Kidney capillary endothelial cell (primary cell): ENCODE measurements around the gene KLHL3.

Experiments used
- DNase-seq: peaks from one replicate; pipeline ENCODE4 v3.0.0-alpha.2; 2018; ENCODE audit warnings: low spot score

KLHL3 gene

DNA sequence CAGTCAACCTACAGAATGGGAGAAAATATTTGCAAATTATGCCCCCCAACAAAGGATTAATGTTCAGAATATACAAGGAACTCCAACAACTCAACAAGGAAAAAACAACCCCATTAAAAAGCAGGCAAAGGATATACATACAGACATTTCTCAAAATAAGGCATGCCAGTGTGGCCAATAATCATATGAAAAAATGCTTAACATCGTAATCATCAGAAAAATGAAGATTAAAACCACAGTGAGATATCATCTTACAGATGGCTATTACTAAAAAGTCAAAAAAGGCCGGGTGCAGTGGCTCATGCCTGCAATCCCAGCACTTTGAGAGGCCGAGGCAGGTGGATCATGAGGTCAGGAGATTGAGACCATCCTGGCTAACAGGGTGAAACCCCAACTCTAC, 103.2 kb downstream of the KLHL3 start:
- DNase-seq: no peak

DNA sequence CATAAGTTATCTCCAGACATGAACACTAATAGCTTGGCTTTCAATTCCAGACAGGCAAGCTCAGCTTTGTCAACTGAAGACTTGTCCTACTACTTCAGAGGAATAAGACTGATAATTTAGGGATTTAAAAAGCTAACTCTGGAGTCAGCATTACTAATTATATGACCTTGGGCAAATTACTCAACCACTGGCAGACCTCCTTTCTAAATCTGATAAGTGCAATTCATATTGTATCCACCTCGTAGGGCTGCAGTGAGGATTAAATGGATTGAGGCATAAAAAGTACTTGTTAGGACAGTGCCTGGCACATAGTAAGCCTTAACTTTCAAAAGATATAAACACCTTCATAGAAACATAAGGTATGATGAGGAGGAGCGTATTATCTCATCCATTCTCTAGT, 104.4 kb downstream of the KLHL3 start:
- DNase-seq: no peak

DNA sequence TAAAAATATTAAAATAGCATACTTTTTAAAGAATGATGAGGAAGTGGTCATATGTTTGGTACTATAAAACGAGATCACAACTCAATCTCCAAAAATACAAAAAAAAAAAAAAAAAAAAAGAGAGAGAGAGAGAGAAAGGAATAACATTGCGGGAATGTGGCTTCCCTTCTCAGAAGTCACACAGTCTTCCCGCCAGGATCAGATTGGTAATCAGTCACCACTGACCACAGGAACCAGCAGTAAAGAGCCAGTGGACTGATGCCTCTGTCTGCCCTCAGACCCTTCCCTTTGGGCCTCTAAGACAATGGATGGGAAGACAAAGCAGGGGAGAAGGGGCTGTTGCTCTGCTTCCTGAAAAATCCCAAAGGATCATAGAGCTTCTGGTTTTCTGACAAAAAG, 104.9 kb downstream of the KLHL3 start:
- DNase-seq: no peak

DNA sequence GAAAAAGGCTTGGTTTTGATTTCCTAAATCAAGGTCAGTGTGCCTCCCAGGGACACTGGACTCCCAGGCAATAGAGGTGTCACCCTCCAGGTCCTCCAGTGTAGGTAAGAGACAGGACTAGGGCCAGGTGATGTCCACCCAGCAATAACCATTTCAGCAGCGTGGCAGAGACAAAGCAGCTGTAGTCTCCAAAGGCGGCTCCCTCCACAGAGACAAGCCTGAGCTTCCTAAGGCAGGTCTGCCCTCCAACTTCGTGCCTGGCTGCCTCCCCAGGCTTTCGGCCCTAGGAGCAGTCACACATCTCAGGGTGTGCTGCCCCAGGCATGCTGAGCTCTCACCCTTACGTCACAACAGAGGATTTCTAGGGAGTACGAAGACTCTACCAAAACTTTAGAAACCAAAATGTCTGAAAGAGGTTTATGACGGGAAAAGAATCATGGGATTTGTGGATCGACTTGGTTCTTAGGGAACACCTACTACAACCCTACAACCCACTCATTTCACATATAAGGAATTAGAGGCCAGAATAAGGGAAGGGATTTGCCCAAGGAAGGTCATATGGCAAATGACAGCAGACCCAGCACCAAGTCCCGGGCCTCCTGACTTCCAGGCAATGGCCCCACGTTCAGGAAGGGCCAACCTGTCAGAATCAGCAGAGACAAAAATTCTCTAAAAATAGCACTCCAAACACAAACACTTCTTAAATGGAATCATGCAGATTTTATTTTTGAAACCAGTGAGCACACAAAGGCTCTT, 105.5 kb downstream of the KLHL3 start:
- DNase-seq: no peak

DNA sequence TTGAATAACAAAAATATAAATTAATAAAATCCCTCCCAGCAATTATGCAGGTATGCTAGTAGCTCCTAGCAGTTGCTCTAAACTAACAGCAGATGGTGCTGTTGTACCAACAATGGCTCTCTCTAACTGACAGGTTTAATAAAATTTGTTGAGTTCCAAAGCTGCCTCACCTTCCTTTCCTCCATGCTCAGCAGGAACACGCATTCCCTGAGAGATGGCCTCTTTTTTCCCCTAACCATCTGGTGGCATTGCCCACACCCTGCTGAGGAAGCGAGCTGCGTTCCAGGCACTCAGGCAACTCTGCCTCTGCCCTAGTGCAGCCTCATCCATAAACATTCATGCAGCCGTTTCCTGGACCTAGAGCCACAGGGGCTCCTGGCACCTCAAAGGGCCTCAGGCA, 106.2 kb downstream of the KLHL3 start:
- DNase-seq: peak; percentile 76

DNA sequence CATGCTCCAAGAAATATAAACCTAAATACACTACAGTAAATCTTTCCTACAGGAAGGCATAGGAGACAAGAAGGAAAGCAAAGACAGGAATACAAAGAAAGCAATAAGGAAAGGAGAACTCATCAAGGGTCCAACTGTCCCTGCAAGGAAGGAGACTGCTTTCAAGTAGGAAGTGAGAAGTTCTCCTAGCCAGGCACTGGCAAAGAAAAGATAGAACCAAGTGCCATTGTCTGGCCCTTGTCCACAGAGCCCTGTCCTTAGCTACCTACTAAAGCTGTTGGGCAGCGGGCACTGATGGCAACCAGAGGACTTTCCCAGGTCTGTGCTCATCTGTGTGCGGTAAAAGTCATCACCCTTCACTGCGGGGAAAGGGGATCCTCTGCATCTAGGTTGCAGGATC, 108.2 kb downstream of the KLHL3 start:
- DNase-seq: no peak

DNA sequence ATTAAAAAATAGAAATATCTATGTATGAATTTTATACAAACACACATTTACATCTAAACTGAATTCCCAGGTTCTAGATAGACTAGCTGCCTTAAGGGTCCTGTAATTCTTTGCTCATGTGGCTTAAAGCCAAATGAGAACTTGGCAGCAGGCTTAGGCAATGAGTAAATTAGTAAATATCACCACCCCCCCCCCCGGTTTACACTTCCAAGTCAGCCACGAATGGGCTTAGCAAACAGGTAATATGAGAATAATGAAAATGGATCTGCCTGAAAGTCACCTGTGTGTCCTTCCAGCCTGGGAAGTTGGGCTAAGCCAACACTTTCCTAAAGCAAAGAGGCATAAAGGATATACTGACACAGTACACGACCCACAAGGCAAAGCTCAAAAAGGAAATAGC, 108.6 kb downstream of the KLHL3 start:
- no peak for DNase-seq

DNA sequence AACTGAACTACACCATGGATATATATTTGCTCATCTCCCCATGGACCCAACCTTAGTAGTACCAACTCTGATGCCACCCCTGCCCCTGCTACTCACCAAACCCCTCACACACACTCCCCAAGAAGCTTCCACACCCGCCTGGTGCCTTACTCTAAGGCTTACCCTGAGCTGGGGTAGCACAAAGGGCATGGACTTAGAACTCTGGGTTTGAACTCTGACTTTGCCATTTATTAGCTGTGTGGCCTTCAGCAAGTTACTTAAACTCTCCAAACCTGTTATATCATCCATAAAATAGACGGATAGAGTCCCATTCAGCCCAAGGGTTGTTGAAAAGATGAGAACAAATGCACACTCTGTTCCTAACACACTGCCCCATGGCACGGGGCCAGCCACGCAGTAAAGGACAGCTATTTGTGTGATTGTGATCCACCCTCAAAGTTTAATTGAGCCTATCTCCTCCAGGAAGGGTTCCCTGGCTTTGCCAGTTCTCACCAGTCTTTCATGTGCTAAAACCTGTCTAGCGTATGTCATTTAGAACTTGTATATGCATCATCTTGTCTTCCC, 111.0 kb downstream of the KLHL3 start:
- DNase-seq: no peak

DNA sequence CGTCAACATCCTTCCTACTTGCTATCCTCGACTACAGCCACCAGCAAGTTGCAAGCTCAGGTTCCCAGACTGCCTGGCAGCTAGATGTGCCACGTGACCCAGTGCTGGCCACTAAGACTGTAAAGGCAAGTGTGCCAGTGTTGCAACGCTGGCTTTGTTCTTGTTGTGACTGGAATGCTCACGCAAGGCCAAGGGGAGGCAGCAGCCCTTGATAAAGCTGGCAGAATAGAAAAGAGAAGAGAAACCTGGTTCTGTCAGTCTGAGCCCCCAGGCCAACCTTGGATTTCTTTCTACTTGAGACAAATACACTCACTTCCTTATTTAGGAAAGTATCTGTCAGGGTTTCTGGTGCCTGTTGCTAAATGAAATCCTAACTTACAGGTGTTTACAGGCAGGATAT, 113.0 kb downstream of the KLHL3 start:
- DNase-seq: no peak

DNA sequence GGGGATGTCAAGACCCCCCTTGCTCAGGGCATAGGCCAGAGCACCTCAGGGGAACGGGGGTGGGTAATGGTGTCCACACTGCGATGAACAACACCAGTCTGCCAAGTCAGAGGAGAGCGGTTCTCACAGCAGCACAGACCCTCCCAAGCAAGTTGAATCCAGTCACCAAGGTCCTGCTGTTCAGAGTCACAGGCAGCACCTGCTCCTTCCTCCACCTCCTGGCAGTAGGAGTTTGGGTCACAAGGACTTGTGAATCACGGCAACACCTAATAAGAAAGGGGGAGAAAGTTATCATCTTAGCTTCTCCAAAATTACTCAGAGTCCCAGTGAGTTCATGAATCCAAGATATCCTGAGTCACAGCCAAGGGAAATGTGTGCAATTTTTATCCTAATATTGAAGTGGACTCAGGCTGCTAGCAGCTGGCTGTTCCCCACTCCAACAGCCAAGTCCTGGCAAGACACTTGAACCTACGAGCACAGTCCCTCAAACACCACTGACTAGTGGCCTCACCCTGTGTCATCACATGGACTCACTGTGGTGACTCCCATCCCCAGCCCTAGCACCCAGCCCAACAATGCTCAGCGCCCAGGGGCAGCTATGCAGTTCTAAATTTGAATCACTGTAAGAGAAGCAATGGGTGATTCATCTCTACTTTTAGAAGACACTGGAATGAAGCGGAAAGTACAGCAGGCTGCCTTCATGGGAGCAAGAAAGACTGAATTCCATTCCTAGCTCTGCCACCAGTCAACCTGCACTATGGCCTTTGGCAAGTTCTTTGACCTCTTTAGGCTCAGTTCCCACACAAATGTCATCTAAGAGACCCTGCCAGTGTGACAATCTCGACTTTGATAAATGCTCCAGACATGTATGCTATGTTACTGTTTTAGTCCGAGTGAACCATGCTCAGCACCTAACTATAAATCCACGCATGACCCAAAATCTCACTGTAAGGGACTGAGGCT, 113.7 kb downstream of the KLHL3 start:
- no peak for DNase-seq

DNA sequence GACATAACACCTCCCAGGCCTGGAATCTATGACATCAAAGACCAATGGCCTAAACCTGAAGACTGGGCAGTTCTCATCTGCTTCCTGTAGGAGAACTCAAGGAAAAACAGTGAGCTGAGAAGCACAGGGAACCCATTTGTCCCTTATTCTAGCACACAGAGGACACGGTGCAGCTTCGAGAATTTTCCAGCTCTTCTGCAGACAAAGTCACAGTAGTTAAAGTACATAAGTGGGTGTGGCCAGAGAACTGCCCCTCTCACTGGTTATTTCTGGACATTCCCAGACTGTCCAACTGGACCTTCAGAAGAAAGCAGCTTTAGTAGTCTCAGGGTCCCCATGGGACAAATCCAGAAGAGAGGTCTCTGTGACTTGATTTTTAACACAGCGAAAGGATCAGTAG, 114.6 kb downstream of the KLHL3 start:
- DNase-seq: no peak

DNA sequence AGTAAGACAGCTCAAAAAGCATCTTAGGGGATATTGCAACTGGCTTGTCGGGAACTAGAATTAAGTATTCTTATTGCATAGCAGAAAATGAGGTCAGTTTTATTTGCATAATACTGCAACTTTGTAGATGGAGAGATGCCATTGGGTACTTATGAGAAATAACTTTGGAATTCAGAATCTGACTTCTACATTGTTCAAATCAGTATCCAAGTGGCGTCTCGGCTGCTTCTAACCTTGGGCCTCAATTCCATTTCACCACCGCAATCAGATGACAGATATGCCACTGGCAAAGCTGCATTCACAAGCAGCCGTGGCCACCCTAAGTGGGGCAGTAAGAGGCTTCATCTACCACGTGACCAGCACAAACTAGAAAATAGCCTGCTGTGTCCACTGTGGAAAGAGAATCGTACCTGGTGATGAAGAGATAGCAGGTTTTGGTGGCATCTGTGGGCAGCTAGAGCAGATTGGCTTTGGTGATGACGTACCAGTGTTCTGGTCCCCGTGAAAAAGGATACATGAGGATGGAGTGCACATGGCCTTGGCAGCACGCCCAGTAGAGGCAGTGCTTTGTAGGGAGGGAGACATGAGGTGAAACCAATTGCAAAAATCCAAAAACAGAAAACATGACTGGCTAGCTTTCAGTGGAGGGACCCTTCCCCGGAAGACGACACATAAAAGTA, 116.6 kb downstream of the KLHL3 start:
- no peak for DNase-seq

DNA sequence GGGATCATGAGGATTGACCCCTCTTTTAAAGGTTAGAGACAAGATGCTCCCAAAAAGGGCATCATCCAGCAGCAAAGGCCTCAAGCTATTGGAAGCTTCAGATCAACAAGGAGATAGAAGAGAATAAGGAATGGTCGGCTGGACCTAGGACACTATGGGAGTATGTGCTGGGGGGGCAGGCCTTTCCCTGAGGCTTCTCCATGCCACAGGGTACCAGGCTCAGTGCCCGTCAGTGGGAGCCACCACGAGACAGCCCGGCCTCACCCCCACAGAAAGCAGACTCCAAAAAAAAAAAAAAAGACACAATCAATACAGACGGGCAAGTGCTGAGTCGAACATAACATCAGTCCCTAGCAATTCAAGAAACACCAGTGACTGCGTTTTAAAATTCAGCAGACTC, 117.4 kb downstream of the KLHL3 start:
- DNase-seq: no peak

DNA sequence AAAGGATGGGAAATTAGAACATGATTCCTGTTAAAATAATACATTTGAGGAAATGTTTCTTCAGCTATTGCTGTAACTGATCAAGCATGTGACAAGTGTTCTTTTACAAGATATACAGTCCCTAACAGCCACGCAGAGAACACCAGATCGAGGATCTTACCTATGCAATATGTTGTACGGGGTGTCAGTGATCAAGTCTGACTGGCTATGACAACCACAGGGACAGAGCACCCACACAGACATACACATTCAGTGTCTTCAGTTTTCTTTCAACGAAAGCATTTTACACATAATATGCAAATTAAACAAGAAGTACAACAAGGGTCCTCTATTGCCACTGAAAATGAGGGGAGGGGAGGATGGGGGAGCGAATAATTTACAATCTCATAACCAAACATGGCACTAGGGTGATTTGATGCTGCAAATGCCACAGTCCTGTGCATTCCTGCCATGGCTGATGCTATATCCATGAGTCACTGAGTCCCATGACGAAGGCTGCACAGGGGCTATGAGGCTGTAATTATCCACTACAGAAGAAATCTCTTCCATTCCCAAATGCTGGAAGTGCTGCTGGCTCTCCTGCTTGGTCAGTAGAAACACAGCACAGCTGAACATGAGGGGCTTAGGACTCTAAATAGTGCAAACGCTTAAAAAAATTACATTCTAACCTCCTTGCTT, 118.2 kb downstream of the KLHL3 start:
- no peak for DNase-seq

DNA sequence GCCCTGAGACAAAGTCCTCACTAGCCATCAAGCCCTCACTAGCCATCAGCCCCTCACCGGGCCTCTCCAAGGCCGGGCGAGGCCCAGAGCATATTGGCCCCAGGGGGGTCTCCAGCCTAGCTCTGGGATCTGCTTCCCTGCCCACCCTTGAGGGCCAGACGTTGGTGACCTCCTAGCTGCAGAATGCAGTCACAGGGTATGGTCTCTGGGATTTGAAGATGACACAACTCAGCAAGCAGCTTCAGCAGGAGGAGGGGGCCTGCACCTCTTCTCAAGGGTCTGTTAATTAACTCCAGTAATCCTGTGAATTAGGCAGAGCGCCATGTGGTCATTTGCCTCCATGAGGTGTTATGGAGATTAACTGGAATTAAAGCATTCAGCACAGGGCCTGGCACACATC, 119.8 kb downstream of the KLHL3 start:
- DNase-seq: no peak

DNA sequence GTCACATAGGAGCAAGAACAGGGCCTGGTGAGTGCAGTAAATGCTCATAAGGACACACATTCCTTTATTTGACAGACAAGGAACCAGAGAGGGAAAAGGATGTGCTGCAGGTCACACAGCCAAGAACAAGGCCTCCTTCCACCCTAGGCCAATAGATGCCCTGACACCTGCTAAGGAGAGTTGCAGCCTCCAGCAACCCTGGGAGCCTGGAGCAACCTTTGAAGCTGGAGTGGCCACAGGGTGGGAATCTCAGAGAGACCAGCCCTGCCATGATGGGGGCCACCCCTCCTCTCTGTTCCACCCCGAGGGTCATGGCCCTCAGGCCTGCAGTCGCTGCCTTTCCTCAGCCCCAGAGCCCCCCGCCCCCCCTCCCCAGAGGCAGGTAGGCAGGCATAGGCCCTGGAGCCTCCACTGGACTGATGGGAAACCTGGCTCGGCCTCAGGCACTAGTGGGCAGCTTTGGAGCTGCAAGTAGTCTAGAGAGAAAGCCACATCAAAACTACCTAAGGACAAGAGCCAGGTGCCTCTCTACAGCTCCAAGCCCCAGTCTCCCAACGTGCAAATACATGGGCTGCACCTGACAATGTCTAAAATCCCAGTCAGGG, 120.6 kb downstream of the KLHL3 start:
- no peak for DNase-seq

DNA sequence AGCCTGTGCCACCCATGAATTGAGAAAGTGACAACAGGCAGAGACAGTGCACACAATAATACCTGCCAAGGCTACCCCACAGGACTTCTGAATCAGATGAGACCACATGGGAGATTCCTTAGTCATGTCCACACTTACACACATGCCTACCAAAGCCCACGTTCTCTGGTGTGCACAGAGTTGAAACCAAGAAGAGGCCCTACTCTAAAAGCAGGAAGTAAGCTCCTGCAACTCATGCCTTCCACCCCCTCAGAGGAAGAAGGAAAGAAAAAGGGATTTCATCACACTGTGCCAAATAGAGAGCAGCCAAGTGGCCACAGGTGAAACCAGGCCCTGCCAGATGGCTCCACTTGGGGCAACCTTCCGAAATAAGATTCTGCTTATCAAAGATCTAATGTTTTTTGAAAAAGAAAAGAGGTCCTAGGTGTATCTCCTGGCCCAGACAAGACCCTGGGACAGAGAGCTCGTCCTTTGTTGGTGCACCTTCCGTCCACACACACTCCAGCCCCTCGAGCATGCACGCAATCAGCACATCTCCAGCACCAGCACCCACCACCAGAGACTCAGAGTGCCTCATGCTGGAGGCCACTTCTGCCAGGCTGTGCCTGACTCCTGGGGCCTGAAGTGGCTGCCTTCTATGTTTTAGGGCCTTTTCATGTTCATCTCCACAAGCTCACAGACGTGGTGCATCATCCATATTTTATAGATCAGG, 122.2 kb downstream of the KLHL3 start:
- DNase-seq: no peak

DNA sequence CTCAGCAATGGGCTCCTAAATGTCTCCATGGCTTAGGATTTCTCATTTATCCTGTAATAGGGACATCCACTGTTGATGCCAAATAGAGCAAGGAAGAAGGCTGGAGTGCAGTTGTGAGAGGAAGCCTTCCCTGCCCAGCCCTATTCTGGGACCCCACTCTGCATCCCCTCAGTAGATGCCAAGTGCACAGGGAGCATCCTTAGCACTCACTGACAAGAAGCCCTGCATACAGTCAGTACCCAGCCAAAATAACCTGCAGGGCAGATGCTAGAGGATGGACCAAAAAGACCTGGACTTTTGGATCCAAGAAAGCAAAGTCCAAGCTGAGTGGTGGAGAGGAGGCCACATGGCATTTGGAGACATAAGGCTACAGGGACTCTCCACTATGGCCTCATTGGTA, 123.3 kb downstream of the KLHL3 start:
- no peak for DNase-seq

DNA sequence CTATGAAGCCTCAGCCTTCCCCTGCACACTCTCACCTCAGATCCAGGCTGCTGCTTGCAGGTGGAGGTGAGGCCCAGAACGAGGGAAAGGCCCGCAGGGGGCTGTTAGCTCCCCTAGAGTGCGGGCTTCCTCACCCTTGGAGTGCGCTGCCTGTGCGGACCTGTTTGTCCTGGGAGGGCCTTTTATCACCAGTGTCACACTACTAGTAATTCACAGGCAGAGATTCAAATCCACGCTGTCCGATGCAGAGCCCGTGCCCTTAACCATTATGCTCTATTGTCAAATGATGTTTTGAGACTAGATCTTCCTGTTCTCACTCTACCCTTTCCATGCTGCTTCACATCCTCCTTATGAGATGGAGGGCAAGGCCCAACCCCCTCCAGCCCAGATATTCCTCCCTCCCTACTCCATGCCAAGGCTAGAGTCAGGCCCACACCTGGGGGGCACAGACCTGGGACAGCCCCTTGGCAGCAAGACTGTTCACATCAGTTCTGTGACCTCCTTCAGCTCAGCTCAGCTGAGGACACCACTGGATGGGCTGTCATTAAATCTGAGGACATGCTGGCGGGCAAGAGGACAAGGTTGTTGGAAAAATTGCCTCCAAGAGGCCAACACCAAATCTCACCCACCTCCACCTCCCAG, 124.0 kb downstream of the KLHL3 start:
- no peak for DNase-seq

DNA sequence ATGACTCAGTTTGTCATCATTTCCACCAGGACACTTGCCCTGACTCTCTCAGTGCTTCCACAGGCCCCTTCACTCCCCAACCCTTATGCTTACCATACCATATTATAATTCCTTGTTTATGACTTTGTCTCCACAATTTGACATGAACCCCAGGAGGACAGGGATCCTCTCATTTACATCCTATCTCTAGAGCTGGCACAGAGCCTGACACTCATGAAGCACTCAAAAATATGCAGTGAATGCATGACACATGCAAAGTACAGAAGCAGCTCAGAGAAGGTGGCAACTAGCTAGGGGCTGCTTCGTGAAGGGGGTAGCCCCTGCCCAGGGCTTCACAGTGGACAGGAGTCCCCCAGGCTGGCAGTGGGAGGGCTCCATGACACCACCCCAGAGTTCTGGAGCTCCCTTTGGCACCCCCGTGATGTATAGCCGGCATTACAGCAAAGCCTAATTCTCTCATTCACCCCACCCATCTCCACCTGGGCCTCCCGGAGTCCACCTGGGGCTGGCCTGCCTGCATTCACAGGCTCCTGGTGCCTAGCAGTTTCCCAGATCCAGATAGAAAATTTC, 124.8 kb downstream of the KLHL3 start:
- no peak for DNase-seq
